ENCODE data around the gene TGFB1I1.

GRCh38 chr16:31464781-31465260 lies 7.1 kb upstream of the TGFB1I1 start:
- TF ChIP-seq CTCF (IDR thresholded peaks at IDR 0.05; ENCODE audit: extremely low read depth in 1 of 2, insufficient read depth in 1 of 2, low read depth in 1 of 2, low read length in 2 of 2): no peak
- TF ChIP-seq POLR2A (IDR thresholded peaks at IDR 0.05; ENCODE audit: low read depth, low read length): no peak
- TF ChIP-seq, protein P1, sequence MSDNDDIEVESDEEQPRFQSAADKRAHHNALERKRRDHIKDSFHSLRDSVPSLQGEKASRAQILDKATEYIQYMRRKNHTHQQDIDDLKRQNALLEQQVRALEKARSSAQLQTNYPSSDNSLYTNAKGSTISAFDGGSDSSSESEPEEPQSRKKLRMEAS (IDR thresholded peaks at IDR 0.05; ENCODE audit: insufficient read depth, insufficient read length): no peak
- no peak for TF ChIP-seq POLR2AphosphoS5 (IDR thresholded peaks at IDR 0.05; ENCODE audit: insufficient read depth, low read depth, low read length)
- no peak for TF ChIP-seq EZH2 (IDR thresholded peaks at IDR 0.05; ENCODE audit: borderline replicate concordance, low read depth, low read length, severe bottlenecking)
- TF ChIP-seq JUN (IDR thresholded peaks at IDR 0.05; ENCODE audit: borderline replicate concordance, insufficient read depth, insufficient read length, low read depth): no peak
- TF ChIP-seq MYC (IDR thresholded peaks at IDR 0.05; ENCODE audit: low read depth, low read length): no peak
- TF ChIP-seq FOS (IDR thresholded peaks at IDR 0.05; ENCODE audit: borderline replicate concordance, insufficient read depth, low read length): no peak
